ENCODE data around the gene CD8B. TPM values are rescaled to one million over a fixed set of nuclear protein-coding genes. Genes with fewer than 3 reads are reported as not detected.

The CD8B gene
- not detected in 2 replicates for total RNA-seq

DNA sequence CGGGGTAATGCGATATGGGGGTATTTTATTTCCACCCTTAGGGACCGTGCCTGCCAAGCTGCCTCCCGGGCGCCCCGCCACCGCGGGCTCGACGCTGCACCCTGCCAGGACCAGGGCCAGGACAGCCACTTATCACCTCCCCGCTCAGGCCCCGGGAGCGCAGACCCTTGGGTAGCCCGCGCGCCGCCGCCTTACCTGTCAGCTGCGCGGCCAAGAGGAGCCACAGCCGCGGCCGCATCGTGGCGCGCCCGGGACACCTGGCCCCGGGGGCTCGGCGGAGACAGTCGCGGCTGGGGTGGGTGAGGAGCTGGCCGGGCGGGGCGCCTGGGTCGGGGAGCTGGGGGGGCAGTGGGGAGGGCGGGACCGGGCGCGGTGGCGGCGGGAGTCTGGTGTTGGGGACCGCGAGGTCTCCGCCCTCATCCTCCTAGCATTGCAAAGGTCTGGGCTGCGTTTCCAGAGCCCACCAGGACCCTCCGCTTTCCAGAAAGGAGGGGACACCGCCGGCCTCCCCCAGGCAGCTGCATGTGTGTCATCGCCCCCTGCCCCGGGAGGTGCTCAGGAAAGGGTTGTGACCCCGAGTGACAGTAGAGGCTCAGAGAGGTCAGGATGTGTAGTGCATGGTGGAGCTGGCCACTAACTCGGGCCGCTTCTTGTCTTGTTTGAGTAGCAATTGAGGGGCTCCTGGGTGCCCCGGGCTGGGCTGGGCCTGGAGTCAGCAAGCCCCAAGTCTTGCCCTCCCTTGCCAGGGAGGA, at the start of gene CD8B:
CD8B (minus strand) TSS at position 259 of the 752 bp plus-strand sequence; CDS start at position 238, 21 bp downstream.

DNA sequence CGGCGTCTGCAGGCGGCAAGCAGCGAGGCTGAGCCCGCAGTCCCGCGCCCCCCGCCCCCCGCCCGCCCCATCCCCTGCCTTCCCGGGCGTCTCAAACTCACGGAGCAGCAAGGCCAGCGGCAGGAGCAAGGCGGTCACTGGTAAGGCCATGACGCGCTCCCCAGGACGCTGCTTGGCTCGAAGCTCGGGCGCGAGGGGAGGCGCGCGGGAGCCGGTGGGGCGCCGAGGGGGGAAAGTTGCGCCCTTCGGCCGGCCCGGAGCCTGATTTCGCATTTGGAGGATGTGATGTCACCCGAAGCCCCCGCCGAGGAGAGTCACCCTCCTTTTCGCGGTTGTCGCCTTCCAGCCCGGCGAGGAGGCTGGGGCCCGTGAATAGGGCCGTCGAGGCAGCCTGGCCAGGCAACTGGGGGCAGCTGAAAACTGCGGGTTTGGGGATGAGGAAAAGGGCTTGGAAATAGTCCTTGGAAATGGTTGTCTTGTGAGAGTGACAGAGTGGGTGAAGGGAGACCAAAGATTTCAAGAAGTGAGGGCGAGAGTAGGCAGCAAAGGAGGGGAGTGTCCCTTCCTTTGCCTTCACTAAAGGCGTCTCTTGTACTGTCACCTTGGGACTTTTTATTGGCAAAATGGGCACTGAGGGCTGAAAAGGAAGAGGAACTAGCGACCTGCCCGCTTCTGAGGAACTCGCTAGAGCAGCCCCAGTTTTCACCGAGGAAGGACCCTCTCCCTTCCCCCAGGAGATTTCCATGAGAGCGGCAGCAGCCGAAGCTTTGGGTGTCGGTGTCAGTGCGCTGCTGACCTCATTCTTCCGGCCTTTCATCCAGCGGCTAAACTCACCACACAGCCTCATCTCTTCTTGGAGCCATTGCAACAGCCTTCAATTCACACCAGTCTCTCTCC, 70.8 kb downstream of the CD8B start, which contains the start of gene CD8A:
CD8A (minus strand) TSS at position 238 of the 897 bp plus-strand sequence; CDS start at position 150, 88 bp downstream.

Other genes starting within 250 kb of the CD8B start
- gene RNF103, start 238.0 kb downstream of the CD8B start, total RNA-seq, result 9.7 and 10.2 TPM in 2 replicates
- gene RMND5A, start 141.6 kb downstream of the CD8B start, total RNA-seq, result 19.6 and 23.0 TPM in 2 replicates
- not detected in 2 replicates for gene CD8A, start 71.0 kb downstream of the CD8B start, total RNA-seq
- 0.07 TPM in 1 of 2 replicates, not detected in the other for gene RGPD1, start 80.2 kb upstream of the CD8B start, total RNA-seq
- gene PLGLB1, start 160.0 kb upstream of the CD8B start, total RNA-seq, result not detected in 2 replicates

All from airway epithelial cell (primary cell).